Adipose tissue (tissue), 3 donors: ENCODE data around the gene CTSZ. TPM values are rescaled to one million over a fixed set of nuclear protein-coding genes. Genes with fewer than 3 reads are reported as not detected.

Experiments used
- H3K27ac ChIP-seq: one replicate; pipeline ENCODE4 v1.5.1; 2013; ENCODE audit warnings: low read depth, low read length
- WGBS, 3 donors: extraction: QIAGEN DNeasy Blood & Tissue Kit; methylation state at CpG; one replicate each; pipeline ENCODE4 v1.1.7; 2013; 5-methylcytosine and 5-hydroxymethylcytosine counted together
- polyA plus RNA-seq, 3 donors: library from polyadenylated mRNA; stranded (reverse); fragments of 200-250 nt; gene quantifications; one replicate each; pipeline ENCODE4 v1.2.3, GENCODE V29; 2013
- donor health status: healthy with polysubstance abuse.
- donor health status: Bipolar disorder and iron deficiency.
- donor health status: healthy.

Gene CTSZ
- polyA plus RNA-seq, 3 donors: 62.8 to 212 (median 149) TPM

GRCh38 chr20:59033093-59033492, 26.0 kb upstream of the CTSZ start:
- WGBS, 3 donors: 98 to 100% (median 98%) methylated on average over 1 of the region's 1 CpG
- H3K27ac ChIP-seq: no peak overlapping the region

- no peak overlapping the region for H3K27ac ChIP-seq
- WGBS, 3 donors: 1 to 3% (median 2%) methylated on average over 13 of the region's 13 CpGs
Observed at GRCh38 chr20:59032713-59033059, 25.6 kb upstream of the CTSZ start.

- 0 to 1% (median 0%) methylated on average over 76 to 86 of the region's 86 CpGs for WGBS, 3 donors
- H3K27ac ChIP-seq: no peak within 1 kb of the TSS
Observed at GRCh38 chr20:59032023-59032712, 25.1 kb upstream of the CTSZ start, which contains the start of gene ATP5F1E. Gene ATP5F1E, minus strand, starts transcription at chr20:59032335. Its CDS starts 84 bp downstream, at chr20:59032251.

- WGBS, 3 donors: 14 to 17% (median 16%) methylated on average over 13 of the region's 13 CpGs
Observed at GRCh38 chr20:59031564-59032022, 24.5 kb upstream of the CTSZ start.

GRCh38 chr20:59030911-59031563, 24.0 kb upstream of the CTSZ start:
- WGBS, 3 donors: 65 to 71% (median 67%) methylated on average over 7 of the region's 7 CpGs
- H3K27ac ChIP-seq: no peak overlapping the region

More at GRCh38 chr20:59031564-59032022, 24.5 kb upstream of the CTSZ start:
- no peak overlapping the region for H3K27ac ChIP-seq

GRCh38 chr20:59028812-59029211, 21.8 kb upstream of the CTSZ start:
- 39 to 65% (median 47%) methylated on average over 2 of the region's 2 CpGs for WGBS, 3 donors
- H3K27ac ChIP-seq: no peak overlapping the region

- H3K27ac ChIP-seq: no peak overlapping the region
- 79 to 84% (median 82%) methylated on average over 8 of the region's 8 CpGs for WGBS, 3 donors
Observed at GRCh38 chr20:59027741-59028320, 20.8 kb upstream of the CTSZ start.

GRCh38 chr20:59026904-59027740, 20.1 kb upstream of the CTSZ start:
- WGBS, 3 donors: 83 to 87% (median 84%) methylated on average over 5 of the region's 5 CpGs
- H3K27ac ChIP-seq: no peak overlapping the region

GRCh38 chr20:59025511-59025910, 18.5 kb upstream of the CTSZ start:
- no peak overlapping the region for H3K27ac ChIP-seq
- 89 to 95% (median 94%) methylated on average over 4 of the region's 4 CpGs for WGBS, 3 donors

GRCh38 chr20:59025086-59025485, 18.0 kb upstream of the CTSZ start:
- WGBS, 3 donors: 47 to 78% (median 76%) methylated on average over 2 of the region's 2 CpGs
- no peak overlapping the region for H3K27ac ChIP-seq

GRCh38 chr20:59024111-59024530, 17.1 kb upstream of the CTSZ start:
- WGBS, 3 donors: 95 to 97% (median 96%) methylated on average over 24 of the region's 24 CpGs
- H3K27ac ChIP-seq: no peak overlapping the region

- WGBS, 3 donors: 94 to 97% (median 96%) methylated on average over 13 of the region's 13 CpGs
- H3K27ac ChIP-seq: no peak overlapping the region
Observed at GRCh38 chr20:59023616-59024015, 16.6 kb upstream of the CTSZ start.

- no peak overlapping the region for H3K27ac ChIP-seq
- WGBS, 3 donors: 91 to 95% (median 92%) methylated on average over 15 of the region's 15 CpGs
Observed at GRCh38 chr20:59022754-59023153, 15.7 kb upstream of the CTSZ start.

- H3K27ac ChIP-seq: no peak overlapping the region
- WGBS, 3 donors: 60 to 72% (median 64%) methylated on average over 5 of the region's 5 CpGs
Observed at GRCh38 chr20:59020938-59021551, 14.0 kb upstream of the CTSZ start.

GRCh38 chr20:59019217-59019616, 12.2 kb upstream of the CTSZ start, which contains the start of gene TUBB1:
Gene TUBB1, plus strand, starts transcription at chr20:59019429. Its CDS starts 94 bp downstream, at chr20:59019523.
- no peak within 1 kb of the TSS for H3K27ac ChIP-seq
- 92 to 98% (median 95%) methylated on average over 5 of the region's 5 CpGs for WGBS, 3 donors

GRCh38 chr20:59018817-59019216, 11.8 kb upstream of the CTSZ start:
- 93% methylated on average over 10 of the region's 10 CpGs for WGBS, 3 donors
- no peak overlapping the region for H3K27ac ChIP-seq

GRCh38 chr20:59017493-59018231, 10.6 kb upstream of the CTSZ start:
- 87 to 92% (median 91%) methylated on average over 16 of the region's 16 CpGs for WGBS, 3 donors
- no peak overlapping the region for H3K27ac ChIP-seq
